B cell (primary cell): Measurements from ENCODE around the gene ADAM12.

Source experiments
- CTCF ChIP-seq: fragments of 200-600 bp; IDR thresholded peaks from one replicate; pipeline ENCODE4 v1.8.0; 2022; ENCODE audit warnings: antibody characterized with exemption, mild to moderate bottlenecking
- EZH2 ChIP-seq: IDR thresholded peaks from 2 replicates; pipeline ENCODE4 v1.6.1; 2012; ENCODE audit warnings: borderline replicate concordance, low read depth, mild to moderate bottlenecking, moderate library complexity, low read length; ENCODE audit not compliant: insufficient read depth, poor library complexity, severe bottlenecking

- TF ChIP-seq CTCF: no peak
- TF ChIP-seq EZH2: no peak
Measured at GRCh38 chr10:126070476-126071215, 317.6 kb downstream of the ADAM12 start.
